ENCODE data around the gene HK1.
A peak's percentile ranks its signal among the peaks of the same experiment; 100 is the strongest.

The HK1 gene

GRCh38 chr10:69318106-69318866, 40.0 kb downstream of the HK1 start:
- Histone ChIP-seq H2AFZ (ENCODE audit: low read length) (no peak overlapping the region), H3K79me2 (ENCODE audit: insufficient read depth, low read length) (peaks cover 19% of the 10 kb centered on the region), H3K27ac (ENCODE audit: low read depth, low read length, poor library complexity, severe bottlenecking) (peak overlapping the region; percentile 81), H3K9ac (ENCODE audit: low read length) (peak overlapping the region; percentile 90), H3K36me3 (ENCODE audit: insufficient read depth, low read length) (no peaks in the 10 kb centered on the region; the same call in 1 of the 2 replicates), H3K4me3 (ENCODE audit: low read depth, low read length, poor library complexity, severe bottlenecking) (peak overlapping the region; percentile 97), H3K9me3 (ENCODE audit: low read length) (no peaks in the 10 kb centered on the region), H3K4me1 (ENCODE audit: insufficient read depth, low read length, severe bottlenecking) (peaks cover 33% of the 10 kb centered on the region), H3K4me2 (ENCODE audit: low read length) (peak overlapping the region; percentile 75), H3F3A (ENCODE audit: insufficient read depth, low read length) (no peaks in the 10 kb centered on the region), H3K27me3 (ENCODE audit: insufficient read depth, low read length) (no peaks in the 10 kb centered on the region), H4K20me1 (ENCODE audit: insufficient read depth, low read length) (no peaks in the 10 kb centered on the region), H3K9me2 (ENCODE audit: low read depth, low read length) (no peaks in the 10 kb centered on the region)
- TF ChIP-seq CTCF (IDR thresholded peaks at IDR 0.05; ENCODE audit: low read length) (no peak), EZH2 (IDR thresholded peaks at IDR 0.05; ENCODE audit: borderline replicate concordance, low read length) (no peak)

- TF ChIP-seq EZH2 (IDR thresholded peaks at IDR 0.05; ENCODE audit: borderline replicate concordance, low read length): no peak
- TF ChIP-seq CTCF (IDR thresholded peaks at IDR 0.05; ENCODE audit: low read length): no peak
- H4K20me1 ChIP-seq (ENCODE audit: insufficient read depth, low read length): no peaks in the 10 kb centered on the region
- H3K9ac ChIP-seq (ENCODE audit: low read length): peak overlapping the region; percentile 90
- no peaks in the 10 kb centered on the region for H3K9me2 ChIP-seq (ENCODE audit: low read depth, low read length)
- peak overlapping the region; percentile 75 for H3K4me2 ChIP-seq (ENCODE audit: low read length)
- H3F3A ChIP-seq (ENCODE audit: insufficient read depth, low read length): no peaks in the 10 kb centered on the region
- no peak overlapping the region for H2AFZ ChIP-seq (ENCODE audit: low read length)
- peaks cover 23% of the 10 kb centered on the region for H3K79me2 ChIP-seq (ENCODE audit: insufficient read depth, low read length)
- H3K36me3 ChIP-seq (ENCODE audit: insufficient read depth, low read length): no peaks in the 10 kb centered on the region; the same call in 1 of the 2 replicates
- H3K4me3 ChIP-seq (ENCODE audit: low read depth, low read length, poor library complexity, severe bottlenecking): peak overlapping the region; percentile 97
- H3K27ac ChIP-seq (ENCODE audit: low read depth, low read length, poor library complexity, severe bottlenecking): peak overlapping the region; percentile 24
- H3K27me3 ChIP-seq (ENCODE audit: insufficient read depth, low read length): no peaks in the 10 kb centered on the region
- H3K9me3 ChIP-seq (ENCODE audit: low read length): no peaks in the 10 kb centered on the region
- H3K4me1 ChIP-seq (ENCODE audit: insufficient read depth, low read length, severe bottlenecking): peaks cover 33% of the 10 kb centered on the region
Measured at GRCh38 chr10:69318867-69319727, 40.8 kb downstream of the HK1 start.

- Histone ChIP-seq H3K79me2 (ENCODE audit: insufficient read depth, low read length) (peaks cover 28% of the 10 kb centered on the region), H3K9me2 (ENCODE audit: low read depth, low read length) (no peaks in the 10 kb centered on the region), H2AFZ (ENCODE audit: low read length) (no peak overlapping the region), H3F3A (ENCODE audit: insufficient read depth, low read length) (no peaks in the 10 kb centered on the region), H3K27me3 (ENCODE audit: insufficient read depth, low read length) (no peaks in the 10 kb centered on the region), H3K9ac (ENCODE audit: low read length) (peak overlapping the region; percentile 90), H3K36me3 (ENCODE audit: insufficient read depth, low read length) (no peaks in the 10 kb centered on the region; the same call in 1 of the 2 replicates), H3K4me3 (ENCODE audit: low read depth, low read length, poor library complexity, severe bottlenecking) (peak overlapping the region; percentile 97), H4K20me1 (ENCODE audit: insufficient read depth, low read length) (no peaks in the 10 kb centered on the region), H3K27ac (ENCODE audit: low read depth, low read length, poor library complexity, severe bottlenecking) (peak overlapping the region; percentile 24), H3K9me3 (ENCODE audit: low read length) (no peaks in the 10 kb centered on the region), H3K4me1 (ENCODE audit: insufficient read depth, low read length, severe bottlenecking) (peaks cover 33% of the 10 kb centered on the region), H3K4me2 (ENCODE audit: low read length) (peak overlapping the region; percentile 75)
- no peak for TF ChIP-seq CTCF (IDR thresholded peaks at IDR 0.05; ENCODE audit: low read length)
- TF ChIP-seq EZH2 (IDR thresholded peaks at IDR 0.05; ENCODE audit: borderline replicate concordance, low read length): no peak
Measured at GRCh38 chr10:69319841-69320316, 41.6 kb downstream of the HK1 start.
